ENCODE data around the gene DCTN4. TPM values are rescaled to one million over a fixed set of nuclear protein-coding genes. Genes with fewer than 3 reads are reported as not detected.

Gene DCTN4
- total RNA-seq, 1 donor, result 73.9 TPM

DNA sequence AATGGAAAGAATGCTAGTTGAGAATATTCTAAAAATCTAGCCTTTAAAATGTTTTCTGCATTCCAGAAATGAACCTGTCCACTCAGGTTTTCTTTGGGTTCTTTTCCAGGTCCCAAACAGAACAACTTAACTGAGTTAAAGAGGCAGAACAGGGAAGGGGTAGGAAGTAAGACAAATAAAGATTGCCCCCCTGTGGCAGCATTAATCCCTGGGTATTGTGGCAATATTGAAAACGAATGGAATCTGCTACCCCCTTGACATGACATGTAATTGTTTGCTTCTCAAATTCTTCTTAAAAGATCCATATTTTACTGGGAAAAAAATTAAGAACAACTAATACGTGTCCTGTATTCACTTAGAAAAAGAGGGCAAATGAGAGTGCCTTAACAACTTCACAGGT, 48.7 kb downstream of the DCTN4 start:
- TF ChIP-seq CTCF (IDR thresholded peaks at IDR 0.05; ENCODE audit: insufficient read depth, low read length), result peak; percentile 31
- H3K4me3 ChIP-seq (ENCODE audit: low read depth, low read length), result no peak overlapping the region
- DNase-seq (ENCODE audit: low read depth), result no peak

DNA sequence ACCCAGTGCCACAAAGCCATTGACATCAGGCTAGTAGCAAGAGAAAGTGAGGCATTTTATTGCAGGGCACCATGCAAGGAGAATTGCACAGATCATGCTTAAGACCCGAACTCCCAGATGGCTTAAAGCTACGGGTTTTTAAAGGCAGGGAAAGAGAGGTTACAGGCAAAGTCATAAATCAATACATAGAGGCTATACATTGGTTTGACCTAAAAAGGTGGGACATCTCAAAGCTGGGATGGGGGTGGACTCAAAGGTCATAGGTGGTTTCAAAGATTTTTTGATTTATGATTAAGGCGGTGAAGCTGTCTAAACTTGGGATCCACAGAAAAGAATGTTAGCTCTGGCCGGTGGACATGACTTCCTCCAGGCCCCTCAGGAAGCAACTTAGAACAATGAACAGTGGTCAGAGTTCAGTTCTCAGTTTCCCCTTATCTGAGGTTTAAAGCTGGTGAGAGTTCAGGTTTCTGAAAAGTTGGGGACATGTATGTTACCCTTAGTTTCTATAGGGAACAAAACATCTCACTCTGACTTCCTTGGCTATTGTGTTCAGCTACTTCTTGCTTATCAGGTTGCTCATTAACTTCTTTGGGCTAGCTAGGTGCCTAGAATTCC, 51.9 kb downstream of the DCTN4 start:
- TF ChIP-seq CTCF (IDR thresholded peaks at IDR 0.05; ENCODE audit: insufficient read depth, low read length), result no peak
- no peak overlapping the region for H3K4me3 ChIP-seq (ENCODE audit: low read depth, low read length)
- DNase-seq (ENCODE audit: low read depth), result no peak

DNA sequence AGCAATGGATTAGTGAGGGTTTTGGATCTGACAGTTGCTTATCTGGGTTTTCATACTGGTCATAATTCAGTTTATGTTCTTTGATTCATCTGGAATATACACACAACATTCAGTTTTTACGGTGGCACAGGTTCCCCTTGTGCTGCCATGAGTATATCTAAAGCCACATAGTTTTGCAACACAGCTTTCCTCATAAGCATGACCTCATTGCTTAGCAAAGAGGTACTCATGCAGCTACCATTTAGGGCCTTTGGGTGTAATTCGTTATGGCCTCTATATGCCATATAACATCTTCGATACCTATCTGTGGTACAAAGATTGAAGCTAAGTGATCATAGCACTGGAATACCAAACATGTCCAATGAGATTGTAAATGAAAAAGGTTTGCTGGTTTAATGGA, 55.1 kb downstream of the DCTN4 start:
- TF ChIP-seq CTCF (IDR thresholded peaks at IDR 0.05; ENCODE audit: insufficient read depth, low read length), result no peak
- DNase-seq (ENCODE audit: low read depth), result no peak
- no peak overlapping the region for H3K4me3 ChIP-seq (ENCODE audit: low read depth, low read length)

GRCh38 chr5:150700594-150701377, 58.0 kb downstream of the DCTN4 start, which contains the start of gene RBM22:
RBM22 (minus strand) TSS chr5:150701062; CDS start chr5:150700985, 77 bp downstream.
- DNase-seq (ENCODE audit: low read depth), result peak; percentile 87
- peak within 1 kb of the TSS; percentile 97 for H3K4me3 ChIP-seq (ENCODE audit: low read depth, low read length)
- TF ChIP-seq CTCF (IDR thresholded peaks at IDR 0.05; ENCODE audit: insufficient read depth, low read length), result peak; percentile 72

GRCh38 chr5:150700246-150700593, 58.6 kb downstream of the DCTN4 start:
- TF ChIP-seq CTCF (IDR thresholded peaks at IDR 0.05; ENCODE audit: insufficient read depth, low read length), result no peak
- peak overlapping the region; percentile 97 for H3K4me3 ChIP-seq (ENCODE audit: low read depth, low read length)
- DNase-seq (ENCODE audit: low read depth), result no peak

DNA sequence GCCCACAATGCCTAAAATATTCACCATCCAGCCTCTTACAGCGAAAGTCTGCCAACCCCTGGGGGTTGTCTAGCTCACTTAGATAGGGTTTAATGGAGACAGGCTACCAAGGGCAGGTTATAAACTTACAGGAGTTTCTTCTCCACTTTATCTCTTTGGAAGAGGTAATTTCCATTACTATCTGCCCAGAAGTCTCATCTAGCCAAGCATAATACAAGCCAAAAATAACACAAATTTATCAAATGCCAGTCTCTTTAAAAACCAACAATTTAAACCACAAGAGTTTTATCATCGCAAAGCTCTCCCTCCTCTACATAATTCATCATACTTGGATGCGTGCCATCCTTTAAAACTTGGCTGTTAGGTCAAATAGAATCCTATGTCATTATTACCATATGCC, 64.2 kb downstream of the DCTN4 start:
- H3K4me3 ChIP-seq (ENCODE audit: low read depth, low read length), result no peak overlapping the region
- no peak for TF ChIP-seq CTCF (IDR thresholded peaks at IDR 0.05; ENCODE audit: insufficient read depth, low read length)
- peak; percentile 90 for DNase-seq (ENCODE audit: low read depth)

Measured in fibroblast of the aortic adventitia (primary cell).